ENCODE data around the gene CLTCL1. TPM values are rescaled to one million over a fixed set of nuclear protein-coding genes. Genes with fewer than 3 reads are reported as not detected.

The CLTCL1 gene
- total and polyA plus RNA-seq, 9 of the 15 experiments (the other 6 are each of a cell fraction or from before 2014, with no cell fraction given) = 1.1 to 11.7 (median 5.0) TPM

DNA sequence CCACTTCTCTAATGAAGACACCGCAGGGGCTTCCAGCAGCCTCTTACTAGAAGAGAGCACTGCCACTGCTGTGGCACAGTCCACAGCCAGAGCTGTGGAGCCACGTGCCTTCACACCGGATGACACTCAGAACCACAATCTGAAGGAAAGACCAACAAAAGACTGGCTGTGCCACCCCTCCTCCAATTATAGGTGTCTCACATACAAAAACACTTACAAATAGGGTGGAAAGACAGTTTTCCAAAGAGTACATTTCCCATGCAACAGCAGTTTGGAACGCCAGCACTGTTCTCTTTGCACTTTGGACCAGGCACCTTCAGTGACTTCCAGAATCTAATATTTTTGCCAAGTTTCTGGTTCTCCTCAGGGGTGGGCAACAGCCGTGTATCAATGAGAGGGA lies 74.9 kb downstream of the CLTCL1 start (continued):
- TF ChIP-seq SLC30A9 (CRISPR knock-in tag; IDR thresholded peaks at IDR 0.05) (no peak), C11orf30 (IDR thresholded peaks at IDR 0.05; ENCODE audit: low read depth) (no peak), RBM34 (IDR thresholded peaks at IDR 0.05; ENCODE audit: borderline replicate concordance, insufficient read depth, low read length) (no peak), MTA3 (IDR thresholded peaks at IDR 0.05; ENCODE audit: borderline replicate concordance) (no peak), PURB (CRISPR knock-in tag; IDR thresholded peaks at IDR 0.05; ENCODE audit: low read depth) (0 out of 2 replicates have a peak, but pooled peaks have one; percentile 76), SRSF1 (IDR thresholded peaks at IDR 0.05; ENCODE audit: low read depth, low read length) (no peak)
- TF ChIP-seq, protein P1, sequence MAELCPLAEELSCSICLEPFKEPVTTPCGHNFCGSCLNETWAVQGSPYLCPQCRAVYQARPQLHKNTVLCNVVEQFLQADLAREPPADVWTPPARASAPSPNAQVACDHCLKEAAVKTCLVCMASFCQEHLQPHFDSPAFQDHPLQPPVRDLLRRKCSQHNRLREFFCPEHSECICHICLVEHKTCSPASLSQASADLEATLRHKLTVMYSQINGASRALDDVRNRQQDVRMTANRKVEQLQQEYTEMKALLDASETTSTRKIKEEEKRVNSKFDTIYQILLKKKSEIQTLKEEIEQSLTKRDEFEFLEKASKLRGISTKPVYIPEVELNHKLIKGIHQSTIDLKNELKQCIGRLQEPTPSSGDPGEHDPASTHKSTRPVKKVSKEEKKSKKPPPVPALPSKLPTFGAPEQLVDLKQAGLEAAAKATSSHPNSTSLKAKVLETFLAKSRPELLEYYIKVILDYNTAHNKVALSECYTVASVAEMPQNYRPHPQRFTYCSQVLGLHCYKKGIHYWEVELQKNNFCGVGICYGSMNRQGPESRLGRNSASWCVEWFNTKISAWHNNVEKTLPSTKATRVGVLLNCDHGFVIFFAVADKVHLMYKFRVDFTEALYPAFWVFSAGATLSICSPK (IDR thresholded peaks at IDR 0.05; ENCODE audit: borderline replicate concordance) = no peak
- TF ChIP-seq, protein P2, sequence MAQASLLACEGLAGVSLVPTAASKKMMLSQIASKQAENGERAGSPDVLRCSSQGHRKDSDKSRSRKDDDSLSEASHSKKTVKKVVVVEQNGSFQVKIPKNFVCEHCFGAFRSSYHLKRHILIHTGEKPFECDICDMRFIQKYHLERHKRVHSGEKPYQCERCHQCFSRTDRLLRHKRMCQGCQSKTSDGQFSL (CRISPR knock-in tag; IDR thresholded peaks at IDR 0.05) = no peak
- TF ChIP-seq, protein P2 (tag; IDR thresholded peaks at IDR 0.05) = no peak
- TF ChIP-seq, protein P3, sequence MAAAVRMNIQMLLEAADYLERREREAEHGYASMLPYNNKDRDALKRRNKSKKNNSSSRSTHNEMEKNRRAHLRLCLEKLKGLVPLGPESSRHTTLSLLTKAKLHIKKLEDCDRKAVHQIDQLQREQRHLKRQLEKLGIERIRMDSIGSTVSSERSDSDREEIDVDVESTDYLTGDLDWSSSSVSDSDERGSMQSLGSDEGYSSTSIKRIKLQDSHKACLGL (CRISPR knock-in tag; IDR thresholded peaks at IDR 0.05; ENCODE audit: borderline replicate concordance, poor library complexity, severe bottlenecking) = peak; percentile 9
- TF ChIP-seq, protein P4, sequence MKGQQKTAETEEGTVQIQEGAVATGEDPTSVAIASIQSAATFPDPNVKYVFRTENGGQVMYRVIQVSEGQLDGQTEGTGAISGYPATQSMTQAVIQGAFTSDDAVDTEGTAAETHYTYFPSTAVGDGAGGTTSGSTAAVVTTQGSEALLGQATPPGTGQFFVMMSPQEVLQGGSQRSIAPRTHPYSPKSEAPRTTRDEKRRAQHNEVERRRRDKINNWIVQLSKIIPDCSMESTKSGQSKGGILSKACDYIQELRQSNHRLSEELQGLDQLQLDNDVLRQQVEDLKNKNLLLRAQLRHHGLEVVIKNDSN (CRISPR knock-in tag; IDR thresholded peaks at IDR 0.05) = no peak
- TF ChIP-seq, protein P5, sequence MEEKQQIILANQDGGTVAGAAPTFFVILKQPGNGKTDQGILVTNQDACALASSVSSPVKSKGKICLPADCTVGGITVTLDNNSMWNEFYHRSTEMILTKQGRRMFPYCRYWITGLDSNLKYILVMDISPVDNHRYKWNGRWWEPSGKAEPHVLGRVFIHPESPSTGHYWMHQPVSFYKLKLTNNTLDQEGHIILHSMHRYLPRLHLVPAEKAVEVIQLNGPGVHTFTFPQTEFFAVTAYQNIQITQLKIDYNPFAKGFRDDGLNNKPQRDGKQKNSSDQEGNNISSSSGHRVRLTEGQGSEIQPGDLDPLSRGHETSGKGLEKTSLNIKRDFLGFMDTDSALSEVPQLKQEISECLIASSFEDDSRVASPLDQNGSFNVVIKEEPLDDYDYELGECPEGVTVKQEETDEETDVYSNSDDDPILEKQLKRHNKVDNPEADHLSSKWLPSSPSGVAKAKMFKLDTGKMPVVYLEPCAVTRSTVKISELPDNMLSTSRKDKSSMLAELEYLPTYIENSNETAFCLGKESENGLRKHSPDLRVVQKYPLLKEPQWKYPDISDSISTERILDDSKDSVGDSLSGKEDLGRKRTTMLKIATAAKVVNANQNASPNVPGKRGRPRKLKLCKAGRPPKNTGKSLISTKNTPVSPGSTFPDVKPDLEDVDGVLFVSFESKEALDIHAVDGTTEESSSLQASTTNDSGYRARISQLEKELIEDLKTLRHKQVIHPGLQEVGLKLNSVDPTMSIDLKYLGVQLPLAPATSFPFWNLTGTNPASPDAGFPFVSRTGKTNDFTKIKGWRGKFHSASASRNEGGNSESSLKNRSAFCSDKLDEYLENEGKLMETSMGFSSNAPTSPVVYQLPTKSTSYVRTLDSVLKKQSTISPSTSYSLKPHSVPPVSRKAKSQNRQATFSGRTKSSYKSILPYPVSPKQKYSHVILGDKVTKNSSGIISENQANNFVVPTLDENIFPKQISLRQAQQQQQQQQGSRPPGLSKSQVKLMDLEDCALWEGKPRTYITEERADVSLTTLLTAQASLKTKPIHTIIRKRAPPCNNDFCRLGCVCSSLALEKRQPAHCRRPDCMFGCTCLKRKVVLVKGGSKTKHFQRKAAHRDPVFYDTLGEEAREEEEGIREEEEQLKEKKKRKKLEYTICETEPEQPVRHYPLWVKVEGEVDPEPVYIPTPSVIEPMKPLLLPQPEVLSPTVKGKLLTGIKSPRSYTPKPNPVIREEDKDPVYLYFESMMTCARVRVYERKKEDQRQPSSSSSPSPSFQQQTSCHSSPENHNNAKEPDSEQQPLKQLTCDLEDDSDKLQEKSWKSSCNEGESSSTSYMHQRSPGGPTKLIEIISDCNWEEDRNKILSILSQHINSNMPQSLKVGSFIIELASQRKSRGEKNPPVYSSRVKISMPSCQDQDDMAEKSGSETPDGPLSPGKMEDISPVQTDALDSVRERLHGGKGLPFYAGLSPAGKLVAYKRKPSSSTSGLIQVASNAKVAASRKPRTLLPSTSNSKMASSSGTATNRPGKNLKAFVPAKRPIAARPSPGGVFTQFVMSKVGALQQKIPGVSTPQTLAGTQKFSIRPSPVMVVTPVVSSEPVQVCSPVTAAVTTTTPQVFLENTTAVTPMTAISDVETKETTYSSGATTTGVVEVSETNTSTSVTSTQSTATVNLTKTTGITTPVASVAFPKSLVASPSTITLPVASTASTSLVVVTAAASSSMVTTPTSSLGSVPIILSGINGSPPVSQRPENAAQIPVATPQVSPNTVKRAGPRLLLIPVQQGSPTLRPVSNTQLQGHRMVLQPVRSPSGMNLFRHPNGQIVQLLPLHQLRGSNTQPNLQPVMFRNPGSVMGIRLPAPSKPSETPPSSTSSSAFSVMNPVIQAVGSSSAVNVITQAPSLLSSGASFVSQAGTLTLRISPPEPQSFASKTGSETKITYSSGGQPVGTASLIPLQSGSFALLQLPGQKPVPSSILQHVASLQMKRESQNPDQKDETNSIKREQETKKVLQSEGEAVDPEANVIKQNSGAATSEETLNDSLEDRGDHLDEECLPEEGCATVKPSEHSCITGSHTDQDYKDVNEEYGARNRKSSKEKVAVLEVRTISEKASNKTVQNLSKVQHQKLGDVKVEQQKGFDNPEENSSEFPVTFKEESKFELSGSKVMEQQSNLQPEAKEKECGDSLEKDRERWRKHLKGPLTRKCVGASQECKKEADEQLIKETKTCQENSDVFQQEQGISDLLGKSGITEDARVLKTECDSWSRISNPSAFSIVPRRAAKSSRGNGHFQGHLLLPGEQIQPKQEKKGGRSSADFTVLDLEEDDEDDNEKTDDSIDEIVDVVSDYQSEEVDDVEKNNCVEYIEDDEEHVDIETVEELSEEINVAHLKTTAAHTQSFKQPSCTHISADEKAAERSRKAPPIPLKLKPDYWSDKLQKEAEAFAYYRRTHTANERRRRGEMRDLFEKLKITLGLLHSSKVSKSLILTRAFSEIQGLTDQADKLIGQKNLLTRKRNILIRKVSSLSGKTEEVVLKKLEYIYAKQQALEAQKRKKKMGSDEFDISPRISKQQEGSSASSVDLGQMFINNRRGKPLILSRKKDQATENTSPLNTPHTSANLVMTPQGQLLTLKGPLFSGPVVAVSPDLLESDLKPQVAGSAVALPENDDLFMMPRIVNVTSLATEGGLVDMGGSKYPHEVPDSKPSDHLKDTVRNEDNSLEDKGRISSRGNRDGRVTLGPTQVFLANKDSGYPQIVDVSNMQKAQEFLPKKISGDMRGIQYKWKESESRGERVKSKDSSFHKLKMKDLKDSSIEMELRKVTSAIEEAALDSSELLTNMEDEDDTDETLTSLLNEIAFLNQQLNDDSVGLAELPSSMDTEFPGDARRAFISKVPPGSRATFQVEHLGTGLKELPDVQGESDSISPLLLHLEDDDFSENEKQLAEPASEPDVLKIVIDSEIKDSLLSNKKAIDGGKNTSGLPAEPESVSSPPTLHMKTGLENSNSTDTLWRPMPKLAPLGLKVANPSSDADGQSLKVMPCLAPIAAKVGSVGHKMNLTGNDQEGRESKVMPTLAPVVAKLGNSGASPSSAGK (IDR thresholded peaks at IDR 0.05) = 0 out of 2 replicates have a peak, but pooled peaks have one; percentile 22
